HK-2 (cell line): ENCODE measurements around the gene CASP8AP2.
"Not testable (repeated sequence)": the region's sequence is repeated elsewhere in the genome, so short reads cannot be mapped to it uniquely, and the experiment has no call there.

Source experiments
- DNase-seq: peaks from one replicate; pipeline ENCODE4 v3.0.0-alpha.2; 2018; ENCODE audit not compliant: unreplicated experiment

Gene CASP8AP2

GRCh38 chr6:89829472-89830169 lies at the start of gene CASP8AP2:
Gene CASP8AP2, plus strand, starts transcription at chr6:89829880.
- DNase-seq, result peak; percentile 95

- no peak for DNase-seq
These were observed 48.3 kb upstream of the CASP8AP2 start for GRCh38 chr6:89781070-89782034.

GRCh38 chr6:89782222-89782621 lies 47.5 kb upstream of the CASP8AP2 start:
- no peak for DNase-seq

GRCh38 chr6:89783293-89783692 lies 46.4 kb upstream of the CASP8AP2 start:
- not testable (repeated sequence) for DNase-seq

GRCh38 chr6:89784838-89785237 lies 44.8 kb upstream of the CASP8AP2 start:
- DNase-seq, result no peak

- no peak for DNase-seq
These were observed 42.7 kb upstream of the CASP8AP2 start for GRCh38 chr6:89786970-89787369.

- no peak for DNase-seq
These were observed 41.9 kb upstream of the CASP8AP2 start for GRCh38 chr6:89787660-89788328.

- no peak for DNase-seq
These were observed 39.7 kb upstream of the CASP8AP2 start for GRCh38 chr6:89789980-89790379.

GRCh38 chr6:89790403-89790802 lies 39.3 kb upstream of the CASP8AP2 start:
- DNase-seq, result no peak

- DNase-seq, result peak; percentile 10
These were observed 36.8 kb upstream of the CASP8AP2 start for GRCh38 chr6:89792881-89793280.

GRCh38 chr6:89793586-89793985 lies 36.1 kb upstream of the CASP8AP2 start:
- no peak for DNase-seq

- DNase-seq, result no peak
These were observed 35.4 kb upstream of the CASP8AP2 start for GRCh38 chr6:89794324-89794723.

GRCh38 chr6:89797317-89797716 lies 32.4 kb upstream of the CASP8AP2 start:
- DNase-seq, result no peak

- no peak for DNase-seq
These were observed 30.6 kb upstream of the CASP8AP2 start for GRCh38 chr6:89799096-89799495.

- no peak for DNase-seq
These were observed 29.9 kb upstream of the CASP8AP2 start for GRCh38 chr6:89799756-89800155.

GRCh38 chr6:89803271-89803670 lies 26.4 kb upstream of the CASP8AP2 start:
- DNase-seq, result no peak

GRCh38 chr6:89805814-89806371 lies 23.8 kb upstream of the CASP8AP2 start:
- no peak for DNase-seq

GRCh38 chr6:89807581-89807980 lies 22.1 kb upstream of the CASP8AP2 start:
- DNase-seq, result no peak

- not testable (repeated sequence) for DNase-seq
These were observed 16.3 kb upstream of the CASP8AP2 start for GRCh38 chr6:89813422-89813821.

GRCh38 chr6:89817481-89817880 lies 12.2 kb upstream of the CASP8AP2 start:
- DNase-seq, result no peak

- DNase-seq, result no peak
These were observed 10.7 kb upstream of the CASP8AP2 start for GRCh38 chr6:89818977-89819335.
